Psoas muscle (tissue), 8 donors: ENCODE measurements around the gene CPT2. TPM values are rescaled to one million over a fixed set of nuclear protein-coding genes. Genes with fewer than 3 reads are reported as not detected.

Source experiments
- ATAC-seq, 4 donors: fragments of 200-7000 bp; cut with Tn5 transposase; one replicate each; pipeline ENCODE4 v1.9.1; 2020; ENCODE audit warnings: moderate library complexity in 3 of 4, mild to moderate bottlenecking in 2 of 4
- DNase-seq, 2 donors: peaks; one replicate each; pipeline ENCODE4 v3.0.0-alpha.2; 2020
- H3K27ac ChIP-seq: fragments of 200-600 bp; one replicate; pipeline ENCODE4 v1.8.0; 2022
- H3K27me3 ChIP-seq, 3 donors: fragments of 200-600 bp in 1 of 3; one replicate each; pipeline versions ENCODE4 v1.6.1 to v1.8.0; 2013 to 2022; ENCODE audit warnings: low read length in 2 of 3, mild to moderate bottlenecking in 2 of 3, moderate library complexity in 1 of 3; ENCODE audit not compliant: insufficient read depth in 3 of 3
- H3K36me3 ChIP-seq, 2 donors: fragments of 200-600 bp in 1 of 2; one replicate each; pipeline versions ENCODE4 v1.6.1 to v1.8.0; 2013 to 2022; ENCODE audit warnings: low read depth in 1 of 2, mild to moderate bottlenecking in 1 of 2, moderate library complexity in 1 of 2; ENCODE audit not compliant: insufficient read depth in 1 of 2
- H3K4me1 ChIP-seq: fragments of 200-600 bp; one replicate; pipeline ENCODE4 v1.8.0; 2022
- H3K4me3 ChIP-seq: fragments of 200-600 bp; one replicate; pipeline ENCODE4 v1.8.0; 2022; ENCODE audit warnings: mild to moderate bottlenecking
- H3K9me3 ChIP-seq: fragments of 200-600 bp; one replicate; pipeline ENCODE4 v1.8.0; 2022
- WGBS, 3 donors: extraction: QIAGEN DNeasy Blood & Tissue Kit; methylation state at CpG; one replicate each; pipeline versions ENCODE4 v1.1.6 to v1.1.7; 2013; 5-methylcytosine and 5-hydroxymethylcytosine counted together
- intact Hi-C, 2 donors: fragments of 100-400 bp; cut with DNase I; formaldehyde crosslinking; loops; one replicate each; pipeline versions ENCODE4 v1.11.0 to v1.14.2; 2022
- long read RNA-seq, 2 donors: library from polyadenylated mRNA; unstranded; transcript quantifications; one replicate each; pipeline ENCODE4 v2.0.0, GENCODE V29; 2021
- polyA plus RNA-seq, 3 donors: library from polyadenylated mRNA; stranded (reverse); fragments of 200-250 nt; gene quantifications; one replicate each; pipeline ENCODE4 v1.2.3, GENCODE V29; 2013
- total RNA-seq, 4 donors: library from RNA; stranded (reverse); fragmentation: NEBNext Ultra II Directional in 2 of 4; extraction: Animal tissue kit (Norgen Biotek cat#: 25700) in 2 of 4; gene quantifications; one replicate each; pipeline versions ENCODE4 v1.2.1 to v1.2.4, GENCODE V29; 2021 to 2023
- TF ChIP-seq, protein P1 (sequence below): fragments of 200-600 bp; IDR thresholded peaks from one replicate; pipeline ENCODE4 v1.8.0; 2022; ENCODE audit warnings: antibody characterized with exemption
- donor health status: healthy with polysubstance abuse.
- donor health status: DM: no; HTN: no; CAD: no; lungs with moderate emphysema.
- donor health status: Bipolar disorder and iron deficiency.
- donor health status: healthy.
- donor health status: DM: yes; HTN: yes; CAD: no.
- donor health status: DM: no; HTN: no; CAD: no.
- donor health status: DM: no; HTN: no; CAD: no.
- donor health status: DM: yes; HTN: yes; CAD: no.

CPT2 gene
- total RNA-seq (10 to 100 TPM; 18.7 to 31.6 (median 22.2) TPM), polyA plus RNA-seq (10 to 100 TPM in 1 of 3 donors, 1 to 10 TPM in 2; 8.1 to 16.8 (median 8.9) TPM)
- long read RNA-seq, donor 1, transcript CPT2-201 (5 exons, 3,094 nt), result major isoform, 15 of 23 reads
- long read RNA-seq, donor 1, partial matches to known transcripts, result 5 of 23 reads
- long read RNA-seq, donor 1, other reads (novel, unspliced or antisense), result 1 of 23 reads
- long read RNA-seq, donor 2, full-length matches to known transcripts, result 42 of 47 reads
- long read RNA-seq, donor 2, partial matches to known transcripts, result 3 of 47 reads
- long read RNA-seq, donor 2, other reads (novel, unspliced or antisense), result 2 of 47 reads

DNA sequence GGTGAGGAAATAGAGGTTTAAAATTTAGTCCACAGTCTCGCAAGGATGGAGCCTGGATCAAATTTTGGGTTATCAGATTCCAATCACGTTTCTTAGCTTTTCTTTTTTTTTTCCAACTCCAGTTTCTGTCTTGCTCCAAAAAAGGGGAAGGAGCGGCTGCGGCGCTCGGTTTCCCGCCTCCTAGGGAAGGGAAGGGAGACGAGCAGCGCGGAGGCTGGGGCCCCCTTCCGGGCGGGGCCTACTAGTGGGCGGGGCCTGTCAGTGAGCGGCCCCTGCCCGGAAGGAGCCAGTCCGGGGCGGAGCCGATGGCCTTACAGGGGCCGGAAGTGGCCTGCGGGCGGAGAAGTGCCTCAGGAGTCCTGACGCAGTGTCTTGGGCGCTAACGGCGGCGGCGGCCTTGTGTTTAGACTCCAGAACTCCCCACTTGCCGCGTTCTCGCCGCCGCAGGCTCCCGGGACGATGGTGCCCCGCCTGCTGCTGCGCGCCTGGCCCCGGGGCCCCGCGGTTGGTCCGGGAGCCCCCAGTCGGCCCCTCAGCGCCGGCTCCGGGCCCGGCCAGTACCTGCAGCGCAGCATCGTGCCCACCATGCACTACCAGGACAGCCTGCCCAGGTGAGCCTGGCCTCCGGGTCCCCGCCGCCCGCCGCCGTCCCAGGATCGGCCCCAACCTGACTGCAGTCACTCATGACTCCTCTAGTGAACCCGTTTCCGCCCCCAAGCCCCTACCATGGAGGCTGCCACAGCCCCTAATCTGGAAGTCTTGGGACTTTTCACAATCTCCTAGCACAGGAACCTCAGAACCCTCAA is at the start of gene CPT2:
Gene CPT2 (plus strand): TSS at position 340 of the 806 bp plus-strand sequence. CDS start 120 bp downstream, at position 460.
- Histone ChIP-seq H3K4me1 (peaks cover 31% of the 10 kb centered on the region), H3K27me3 (no peaks in the 10 kb centered on the region), H3K36me3 (peaks cover 0 to 13% of the 10 kb centered on the region in 2 donors), H3K27ac (peak within 1 kb of the TSS; percentile 98), H3K9me3 (no peaks in the 10 kb centered on the region), H3K4me3 (peak within 1 kb of the TSS; percentile 93)
- ATAC-seq (peak; percentile 98 to 99 (median 99)), DNase-seq (peak; percentile 96 to 97)
- 0 to 1% (median 1%) methylated on average over 43 to 57 of the region's 57 CpGs for WGBS, 3 donors
- intact Hi-C loops, result loop anchor here (5.0 to 10.0 kb wide), 2 partner anchors 41 to 182 kb away; partner anchors contain the start of gene MAGOH (in 1 of the 2)
- TF ChIP-seq, protein P1, sequence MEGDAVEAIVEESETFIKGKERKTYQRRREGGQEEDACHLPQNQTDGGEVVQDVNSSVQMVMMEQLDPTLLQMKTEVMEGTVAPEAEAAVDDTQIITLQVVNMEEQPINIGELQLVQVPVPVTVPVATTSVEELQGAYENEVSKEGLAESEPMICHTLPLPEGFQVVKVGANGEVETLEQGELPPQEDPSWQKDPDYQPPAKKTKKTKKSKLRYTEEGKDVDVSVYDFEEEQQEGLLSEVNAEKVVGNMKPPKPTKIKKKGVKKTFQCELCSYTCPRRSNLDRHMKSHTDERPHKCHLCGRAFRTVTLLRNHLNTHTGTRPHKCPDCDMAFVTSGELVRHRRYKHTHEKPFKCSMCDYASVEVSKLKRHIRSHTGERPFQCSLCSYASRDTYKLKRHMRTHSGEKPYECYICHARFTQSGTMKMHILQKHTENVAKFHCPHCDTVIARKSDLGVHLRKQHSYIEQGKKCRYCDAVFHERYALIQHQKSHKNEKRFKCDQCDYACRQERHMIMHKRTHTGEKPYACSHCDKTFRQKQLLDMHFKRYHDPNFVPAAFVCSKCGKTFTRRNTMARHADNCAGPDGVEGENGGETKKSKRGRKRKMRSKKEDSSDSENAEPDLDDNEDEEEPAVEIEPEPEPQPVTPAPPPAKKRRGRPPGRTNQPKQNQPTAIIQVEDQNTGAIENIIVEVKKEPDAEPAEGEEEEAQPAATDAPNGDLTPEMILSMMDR, result no peak

DNA sequence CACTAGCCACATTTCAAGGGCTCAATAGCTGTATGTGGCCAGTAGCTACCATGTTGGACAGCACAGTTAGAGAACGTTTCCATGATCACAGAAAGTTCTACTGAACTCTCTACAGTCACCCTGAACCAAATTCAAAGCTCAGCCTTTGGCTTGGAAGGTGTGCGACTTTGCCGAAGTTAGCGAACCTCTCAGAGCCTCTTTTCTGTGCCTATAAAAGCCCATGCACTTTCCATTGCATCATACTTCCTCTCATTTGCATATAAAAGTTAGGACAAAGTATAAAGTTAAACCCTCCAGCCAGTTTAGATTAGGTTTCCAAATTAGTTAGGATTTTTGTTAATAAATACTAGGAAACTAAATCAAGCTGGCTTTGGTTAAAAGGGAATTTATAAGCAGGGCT is 49.5 kb upstream of the CPT2 start:
- H3K27ac ChIP-seq, result no peak overlapping the region
- DNase-seq (no peak), ATAC-seq (no peak)
- H3K4me3 ChIP-seq, result no peak overlapping the region
- H3K36me3 ChIP-seq, result no peaks in the 10 kb centered on the region
- H3K9me3 ChIP-seq, result no peaks in the 10 kb centered on the region
- TF ChIP-seq, protein P1, result no peak
- WGBS, 3 donors, result 66 to 96% (median 86%) methylated on average over 4 of the region's 4 CpGs
- intact Hi-C loops, result no loop called here
- H3K4me1 ChIP-seq, result no peaks in the 10 kb centered on the region
- H3K27me3 ChIP-seq, result peaks cover 0 to 5% (median 3%) of the 10 kb centered on the region in 3 donors

DNA sequence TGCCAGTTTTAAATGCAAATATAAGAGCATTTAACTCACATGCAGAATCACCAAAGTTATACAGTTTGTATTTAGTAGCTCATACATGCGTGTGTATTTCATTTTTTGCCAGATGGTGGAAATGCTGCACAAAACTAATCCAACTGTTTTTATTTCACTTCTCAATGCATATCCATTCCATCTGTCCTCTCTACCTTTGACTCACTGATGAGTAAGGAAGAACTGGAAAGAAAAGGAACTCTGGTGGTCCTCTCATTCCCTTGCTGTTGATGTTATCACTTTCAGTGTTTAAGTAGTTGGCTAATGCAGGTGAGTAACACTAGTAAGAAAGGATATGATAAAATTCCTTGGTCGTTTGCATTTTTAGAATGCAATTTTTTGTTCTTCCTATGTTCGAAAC is 48.5 kb upstream of the CPT2 start:
- TF ChIP-seq, protein P1, result no peak
- Histone ChIP-seq H3K4me3 (no peak overlapping the region), H3K36me3 (no peaks in the 10 kb centered on the region), H3K4me1 (no peaks in the 10 kb centered on the region), H3K27ac (no peak overlapping the region), H3K9me3 (no peaks in the 10 kb centered on the region), H3K27me3 (peaks cover 0 to 5% (median 3%) of the 10 kb centered on the region in 3 donors)
- intact Hi-C loops, result no loop called here
- 83 to 87% (median 87%) methylated on average over 3 of the region's 3 CpGs for WGBS, 3 donors
- ATAC-seq (no peak), DNase-seq (no peak)

DNA sequence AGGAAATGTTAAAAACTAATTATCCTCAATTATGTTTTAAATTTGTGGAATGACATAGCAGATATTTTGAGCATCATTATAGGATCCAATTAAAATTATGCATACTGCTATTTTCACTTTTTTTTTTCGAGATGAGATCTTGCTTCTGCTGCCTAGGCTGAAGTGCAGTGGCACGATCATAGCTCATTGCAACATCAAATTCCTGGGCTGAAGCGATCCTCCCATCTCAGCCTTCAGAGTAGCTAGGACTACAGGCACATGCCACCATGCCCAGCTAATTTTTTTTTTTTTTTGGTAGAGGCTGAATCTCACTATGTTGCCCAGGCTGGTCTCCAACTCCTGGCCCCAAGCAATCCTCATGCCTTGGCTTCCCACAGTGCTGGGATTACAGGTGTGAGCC is 42.9 kb upstream of the CPT2 start:
- Histone ChIP-seq H3K36me3 (no peaks in the 10 kb centered on the region), H3K4me1 (no peaks in the 10 kb centered on the region), H3K27ac (no peak overlapping the region), H3K4me3 (no peak overlapping the region), H3K9me3 (no peaks in the 10 kb centered on the region), H3K27me3 (peaks cover 0 to 5% (median 3%) of the 10 kb centered on the region in 3 donors)
- DNase-seq, result no peak
- no peak for ATAC-seq
- WGBS, 3 donors, result 75 to 85% (median 84%) methylated on average over 3 of the region's 3 CpGs
- TF ChIP-seq, protein P1, result no peak
- intact Hi-C loops, result no loop called here
